ENCODE results near the gene FBXL13.
"Not testable (repeated sequence)": the region's sequence is repeated elsewhere in the genome, so short reads cannot be mapped to it uniquely, and the experiment has no call there.

The FBXL13 gene

GRCh38 chr7:102981451-102981850, 93.1 kb downstream of the FBXL13 start:
- Histone ChIP-seq H3K36me3 (ENCODE audit: insufficient read depth, low read length) (no peaks in the 10 kb centered on the region), H3K9me3 (ENCODE audit: low read length) (no peaks in the 10 kb centered on the region), H3F3A (ENCODE audit: insufficient read depth, low read length) (no peaks in the 10 kb centered on the region), H3K9me2 (ENCODE audit: low read depth, low read length) (no peaks in the 10 kb centered on the region), H3K27ac (ENCODE audit: low read depth, low read length, poor library complexity, severe bottlenecking) (no peak overlapping the region), H3K4me2 (ENCODE audit: low read length) (no peak overlapping the region), H2AFZ (ENCODE audit: low read length) (no peak overlapping the region), H3K4me3 (ENCODE audit: low read depth, low read length, poor library complexity, severe bottlenecking) (no peak overlapping the region), H3K9ac (ENCODE audit: low read length) (no peak overlapping the region), H3K27me3 (ENCODE audit: insufficient read depth, low read length) (no peaks in the 10 kb centered on the region), H3K79me2 (ENCODE audit: insufficient read depth, low read length) (no peaks in the 10 kb centered on the region), H3K4me1 (ENCODE audit: insufficient read depth, low read length, severe bottlenecking) (no peaks in the 10 kb centered on the region), H4K20me1 (ENCODE audit: insufficient read depth, low read length) (no peaks in the 10 kb centered on the region)
- no peak for TF ChIP-seq CTCF (IDR thresholded peaks at IDR 0.05; ENCODE audit: low read length)
- no peak for TF ChIP-seq EZH2 (IDR thresholded peaks at IDR 0.05; ENCODE audit: borderline replicate concordance, low read length)

- H3K79me2 ChIP-seq (ENCODE audit: insufficient read depth, low read length), result no peaks in the 10 kb centered on the region
- no peak overlapping the region for H3K9ac ChIP-seq (ENCODE audit: low read length)
- no peaks in the 10 kb centered on the region for H3K36me3 ChIP-seq (ENCODE audit: insufficient read depth, low read length)
- H3K27me3 ChIP-seq (ENCODE audit: insufficient read depth, low read length), result no peaks in the 10 kb centered on the region
- H3K9me2 ChIP-seq (ENCODE audit: low read depth, low read length), result no peaks in the 10 kb centered on the region
- H3K4me2 ChIP-seq (ENCODE audit: low read length), result no peak overlapping the region
- H3K4me1 ChIP-seq (ENCODE audit: insufficient read depth, low read length, severe bottlenecking), result no peaks in the 10 kb centered on the region
- H3K9me3 ChIP-seq (ENCODE audit: low read length), result no peaks in the 10 kb centered on the region
- no peak overlapping the region for H3K27ac ChIP-seq (ENCODE audit: low read depth, low read length, poor library complexity, severe bottlenecking)
- no peaks in the 10 kb centered on the region for H3F3A ChIP-seq (ENCODE audit: insufficient read depth, low read length)
- H4K20me1 ChIP-seq (ENCODE audit: insufficient read depth, low read length), result no peaks in the 10 kb centered on the region
- TF ChIP-seq EZH2 (IDR thresholded peaks at IDR 0.05; ENCODE audit: borderline replicate concordance, low read length) (no peak), CTCF (IDR thresholded peaks at IDR 0.05; ENCODE audit: low read length) (no peak)
- H2AFZ ChIP-seq (ENCODE audit: low read length), result no peak overlapping the region
- no peak overlapping the region for H3K4me3 ChIP-seq (ENCODE audit: low read depth, low read length, poor library complexity, severe bottlenecking)
Measured at GRCh38 chr7:102979670-102980069, 94.9 kb downstream of the FBXL13 start.

- Histone ChIP-seq H3K9me2 (ENCODE audit: low read depth, low read length) (no peaks in the 10 kb centered on the region), H3K4me2 (ENCODE audit: low read length) (no peak overlapping the region), H2AFZ (ENCODE audit: low read length) (no peak overlapping the region), H3K36me3 (ENCODE audit: insufficient read depth, low read length) (no peaks in the 10 kb centered on the region), H3K4me3 (ENCODE audit: low read depth, low read length, poor library complexity, severe bottlenecking) (no peak overlapping the region), H3K27me3 (ENCODE audit: insufficient read depth, low read length) (no peaks in the 10 kb centered on the region), H4K20me1 (ENCODE audit: insufficient read depth, low read length) (no peaks in the 10 kb centered on the region), H3K27ac (ENCODE audit: low read depth, low read length, poor library complexity, severe bottlenecking) (no peak overlapping the region), H3K79me2 (ENCODE audit: insufficient read depth, low read length) (no peaks in the 10 kb centered on the region), H3K9ac (ENCODE audit: low read length) (no peak overlapping the region), H3F3A (ENCODE audit: insufficient read depth, low read length) (no peaks in the 10 kb centered on the region), H3K4me1 (ENCODE audit: insufficient read depth, low read length, severe bottlenecking) (no peaks in the 10 kb centered on the region), H3K9me3 (ENCODE audit: low read length) (no peaks in the 10 kb centered on the region)
- no peak for TF ChIP-seq EZH2 (IDR thresholded peaks at IDR 0.05; ENCODE audit: borderline replicate concordance, low read length)
- TF ChIP-seq CTCF (IDR thresholded peaks at IDR 0.05; ENCODE audit: low read length), result no peak
Measured at GRCh38 chr7:102978284-102978683, 96.3 kb downstream of the FBXL13 start.

GRCh38 chr7:102977586-102977985, 97.0 kb downstream of the FBXL13 start:
- not testable (repeated sequence) for H3K27me3 ChIP-seq (ENCODE audit: insufficient read depth, low read length); H3K4me3 ChIP-seq (ENCODE audit: low read depth, low read length, poor library complexity, severe bottlenecking); H3K9ac ChIP-seq (ENCODE audit: low read length); H3K4me2 ChIP-seq (ENCODE audit: low read length); H2AFZ ChIP-seq (ENCODE audit: low read length); H3K9me3 ChIP-seq (ENCODE audit: low read length); H3K79me2 ChIP-seq (ENCODE audit: insufficient read depth, low read length); H3K36me3 ChIP-seq (ENCODE audit: insufficient read depth, low read length); H3K9me2 ChIP-seq (ENCODE audit: low read depth, low read length); H3K4me1 ChIP-seq (ENCODE audit: insufficient read depth, low read length, severe bottlenecking); H3F3A ChIP-seq (ENCODE audit: insufficient read depth, low read length); H3K27ac ChIP-seq (ENCODE audit: low read depth, low read length, poor library complexity, severe bottlenecking); H4K20me1 ChIP-seq (ENCODE audit: insufficient read depth, low read length)
